ENCODE results near the gene TNRC6C. TPM values are rescaled to one million over a fixed set of nuclear protein-coding genes. Genes with fewer than 3 reads are reported as not detected.

Gene TNRC6C
- total and polyA plus RNA-seq, 9 of the 15 experiments (the other 6 are each of a cell fraction or from before 2014, with no cell fraction given) = 0.20 to 4.9 (median 2.3) TPM

- TF ChIP-seq ZMIZ1 (IDR thresholded peaks at IDR 0.05; ENCODE audit: low read depth in 2 of 2, low read length in 2 of 2) (no peak), ZNF318 (IDR thresholded peaks at IDR 0.05; ENCODE audit: borderline replicate concordance in 1 of 2, low read depth in 1 of 2) (no peak), SUPT5H (IDR thresholded peaks at IDR 0.05) (no peak), POLR2AphosphoS5 (IDR thresholded peaks at IDR 0.05; ENCODE audit: control insufficient read depth, insufficient read depth, low read depth, low read length) (no peak), ZKSCAN8 (CRISPR knock-in tag; IDR thresholded peaks at IDR 0.05) (no peak), HOXB6 (CRISPR knock-in tag; IDR thresholded peaks at IDR 0.05; ENCODE audit: borderline replicate concordance) (no peak), RBBP5 (IDR thresholded peaks at IDR 0.05; ENCODE audit: borderline replicate concordance, insufficient read depth, low read length, poor library complexity, severe bottlenecking) (no peak), HNRNPUL1 (IDR thresholded peaks at IDR 0.05; ENCODE audit: low read length) (no peak), ZNF511 (CRISPR knock-in tag; IDR thresholded peaks at IDR 0.05) (no peak), NCOA1 (IDR thresholded peaks at IDR 0.05; ENCODE audit: low read depth) (no peak), NRF1 (conservative IDR thresholded peaks at IDR 0.05 in 1 of 2, IDR thresholded peaks at IDR 0.05 in 1 of 2) (no peak), JUNB (CRISPR knock-in tag; conservative IDR thresholded peaks at IDR 0.05) (no peak), POLR2AphosphoS2 (IDR thresholded peaks at IDR 0.05; ENCODE audit: low read length) (no peak), SREBF2 (CRISPR knock-in tag; IDR thresholded peaks at IDR 0.05) (no peak), TCF7 (IDR thresholded peaks at IDR 0.05; ENCODE audit: borderline replicate concordance) (no peak)
These were observed 175.7 kb downstream of the TNRC6C start (continued) for GRCh38 chr17:78133971-78134898.
